C4-2B (cell line): ENCODE data around the gene B4GALT1.

ENCODE experiments used
- CTCF ChIP-seq: fragments of 450-650 bp; conservative IDR thresholded peaks from 2 replicates; pipeline ENCODE4 v1.5.1; 2017; ENCODE audit warnings: mild to moderate bottlenecking
- ZFX ChIP-seq: fragments of 450-650 bp; IDR thresholded peaks from 2 replicates; pipeline ENCODE4 v1.6.1; 2017

GRCh38 chr9:33106372-33106771 lies 60.8 kb downstream of the B4GALT1 start:
- TF ChIP-seq CTCF (no peak), ZFX (no peak)
